ENCODE data around the gene HEG1.

GRCh38 chr3:124962403-124962940, 93.3 kb downstream of the HEG1 start:
- TF ChIP-seq MAX (IDR thresholded peaks at IDR 0.05) = no peak
- no peak for TF ChIP-seq CEBPB (IDR thresholded peaks at IDR 0.05)
- TF ChIP-seq RAD21 (IDR thresholded peaks at IDR 0.05; ENCODE audit: low read depth) = no peak
- TF ChIP-seq, protein P1, sequence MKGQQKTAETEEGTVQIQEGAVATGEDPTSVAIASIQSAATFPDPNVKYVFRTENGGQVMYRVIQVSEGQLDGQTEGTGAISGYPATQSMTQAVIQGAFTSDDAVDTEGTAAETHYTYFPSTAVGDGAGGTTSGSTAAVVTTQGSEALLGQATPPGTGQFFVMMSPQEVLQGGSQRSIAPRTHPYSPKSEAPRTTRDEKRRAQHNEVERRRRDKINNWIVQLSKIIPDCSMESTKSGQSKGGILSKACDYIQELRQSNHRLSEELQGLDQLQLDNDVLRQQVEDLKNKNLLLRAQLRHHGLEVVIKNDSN (IDR thresholded peaks at IDR 0.05) = no peak
- TF ChIP-seq EP300 (IDR thresholded peaks at IDR 0.05; ENCODE audit: borderline replicate concordance) = no peak
- no peak for TF ChIP-seq YY1 (IDR thresholded peaks at IDR 0.05; ENCODE audit: low read depth)
- TF ChIP-seq, protein P2, sequence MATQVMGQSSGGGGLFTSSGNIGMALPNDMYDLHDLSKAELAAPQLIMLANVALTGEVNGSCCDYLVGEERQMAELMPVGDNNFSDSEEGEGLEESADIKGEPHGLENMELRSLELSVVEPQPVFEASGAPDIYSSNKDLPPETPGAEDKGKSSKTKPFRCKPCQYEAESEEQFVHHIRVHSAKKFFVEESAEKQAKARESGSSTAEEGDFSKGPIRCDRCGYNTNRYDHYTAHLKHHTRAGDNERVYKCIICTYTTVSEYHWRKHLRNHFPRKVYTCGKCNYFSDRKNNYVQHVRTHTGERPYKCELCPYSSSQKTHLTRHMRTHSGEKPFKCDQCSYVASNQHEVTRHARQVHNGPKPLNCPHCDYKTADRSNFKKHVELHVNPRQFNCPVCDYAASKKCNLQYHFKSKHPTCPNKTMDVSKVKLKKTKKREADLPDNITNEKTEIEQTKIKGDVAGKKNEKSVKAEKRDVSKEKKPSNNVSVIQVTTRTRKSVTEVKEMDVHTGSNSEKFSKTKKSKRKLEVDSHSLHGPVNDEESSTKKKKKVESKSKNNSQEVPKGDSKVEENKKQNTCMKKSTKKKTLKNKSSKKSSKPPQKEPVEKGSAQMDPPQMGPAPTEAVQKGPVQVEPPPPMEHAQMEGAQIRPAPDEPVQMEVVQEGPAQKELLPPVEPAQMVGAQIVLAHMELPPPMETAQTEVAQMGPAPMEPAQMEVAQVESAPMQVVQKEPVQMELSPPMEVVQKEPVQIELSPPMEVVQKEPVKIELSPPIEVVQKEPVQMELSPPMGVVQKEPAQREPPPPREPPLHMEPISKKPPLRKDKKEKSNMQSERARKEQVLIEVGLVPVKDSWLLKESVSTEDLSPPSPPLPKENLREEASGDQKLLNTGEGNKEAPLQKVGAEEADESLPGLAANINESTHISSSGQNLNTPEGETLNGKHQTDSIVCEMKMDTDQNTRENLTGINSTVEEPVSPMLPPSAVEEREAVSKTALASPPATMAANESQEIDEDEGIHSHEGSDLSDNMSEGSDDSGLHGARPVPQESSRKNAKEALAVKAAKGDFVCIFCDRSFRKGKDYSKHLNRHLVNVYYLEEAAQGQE (IDR thresholded peaks at IDR 0.05; ENCODE audit: low read depth) = no peak
